HEK293 (cell line): ENCODE measurements around the gene PPY.

Experiments
- CTCF ChIA-PET: fragments of 350-600 bp; formaldehyde crosslinking; extraction: SDS; loops from one replicate; lab custom pipeline; 2021; ENCODE audit warnings: antibody characterized with exemption; lab: Yijun Ruan, JAX
- POLR2A ChIA-PET: fragments of 300-600 bp; formaldehyde crosslinking; extraction: SDS; loops from one replicate; lab custom pipeline; 2020; ENCODE audit warnings: antibody characterized with exemption, inconsistent platforms; lab: Yijun Ruan, JAX
- H3K27ac ChIP-seq: fragments of 200-500 bp; sonication (Bioruptor generic); 2 replicates; pipeline ENCODE4 v1.5.1; 2014; ENCODE audit warnings: low read depth, low read length, control low read depth, inconsistent platforms; ENCODE audit errors: extremely low read depth
- H3K36me3 ChIP-seq, 2 experiments: fragments of 200-500 bp in 1 of 2; sonication (Bioruptor generic) in 1 of 2; 1 replicate in 1 of 2; 2 replicates in 1 of 2; pipeline ENCODE4 v1.5.1; 2014 to 2017; ENCODE audit warnings: inconsistent platforms in 2 of 2, low read length in 2 of 2; ENCODE audit not compliant: control insufficient read depth in 2 of 2, insufficient read depth in 1 of 2
- H3K4me1 ChIP-seq: fragments of 200-500 bp; sonication (Bioruptor generic); 2 replicates; pipeline ENCODE4 v1.5.1; 2014; ENCODE audit warnings: mild to moderate bottlenecking, low read length, inconsistent platforms; ENCODE audit not compliant: control insufficient read depth, insufficient read depth
- H3K4me3 ChIP-seq: 2 replicates; pipeline ENCODE4 v1.5.1; 2011; ENCODE audit warnings: low read depth, mild to moderate bottlenecking, control low read depth, low read length, moderate library complexity
- H3K9me3 ChIP-seq: fragments of 200-500 bp; sonication (Bioruptor generic); 2 replicates; pipeline ENCODE4 v1.5.1; 2014; ENCODE audit warnings: low read depth, low read length, inconsistent platforms; ENCODE audit not compliant: control insufficient read depth, insufficient read depth
- GFI1B ChIP-seq: fragments of 450-650 bp; formaldehyde crosslinking; IDR thresholded peaks from 2 replicates; pipeline ENCODE4 v1.5.1; 2016; ENCODE audit warnings: missing biosample characterization, missing genetic modification characterization
- HOXA7 ChIP-seq: sonication (generic); formaldehyde crosslinking; IDR thresholded peaks from 2 replicates; pipeline ENCODE4 v1.8.1; 2022; ENCODE audit warnings: missing genetic modification reagents, borderline replicate concordance
- MZF1 ChIP-seq: fragments of 450-650 bp; formaldehyde crosslinking; IDR thresholded peaks from 2 replicates; pipeline ENCODE4 v1.5.1; 2017; ENCODE audit warnings: missing biosample characterization, missing genetic modification characterization, borderline replicate concordance
- PRDM1 ChIP-seq: fragments of 450-650 bp; formaldehyde crosslinking; IDR thresholded peaks from 2 replicates; pipeline ENCODE4; 2016; ENCODE audit warnings: missing biosample characterization, missing genetic modification characterization
- RBAK ChIP-seq: fragments of 450-650 bp; formaldehyde crosslinking; IDR thresholded peaks from 2 replicates; pipeline ENCODE4 v1.5.1; 2016; ENCODE audit warnings: missing biosample characterization, missing genetic modification characterization
- SCRT2 ChIP-seq: fragments of 450-650 bp; formaldehyde crosslinking; IDR thresholded peaks from 2 replicates; pipeline ENCODE4 v1.5.1; 2016; ENCODE audit warnings: missing biosample characterization, missing genetic modification characterization
- ZNF202 ChIP-seq: fragments of 450-650 bp; formaldehyde crosslinking; IDR thresholded peaks from 2 replicates; pipeline ENCODE4 v1.5.1; 2016; ENCODE audit warnings: missing biosample characterization, missing genetic modification characterization, borderline replicate concordance
- ZNF501 ChIP-seq: fragments of 450-650 bp; formaldehyde crosslinking; IDR thresholded peaks from 2 replicates; pipeline ENCODE4 v1.5.1; 2016; ENCODE audit warnings: missing biosample characterization, missing genetic modification characterization
- ZNF514 ChIP-seq: fragments of 450-650 bp; formaldehyde crosslinking; IDR thresholded peaks from 2 replicates; pipeline ENCODE4 v1.5.1; 2016; ENCODE audit warnings: missing biosample characterization, missing genetic modification characterization
- ZNF544 ChIP-seq: fragments of 450-650 bp; formaldehyde crosslinking; IDR thresholded peaks from 2 replicates; pipeline ENCODE4 v1.5.0; 2017; ENCODE audit warnings: missing biosample characterization, missing genetic modification characterization
- ZNF596 ChIP-seq: fragments of 450-650 bp; IDR thresholded peaks from 2 replicates; pipeline ENCODE4 v1.5.0; 2018; ENCODE audit warnings: missing biosample characterization, mild to moderate bottlenecking, missing genetic modification characterization, moderate library complexity
- ZNF610 ChIP-seq: fragments of 450-650 bp; formaldehyde crosslinking; IDR thresholded peaks from 2 replicates; pipeline ENCODE4 v1.5.1; 2016; ENCODE audit warnings: missing biosample characterization, missing genetic modification characterization, borderline replicate concordance
- ZNF623 ChIP-seq: fragments of 450-650 bp; formaldehyde crosslinking; IDR thresholded peaks from 2 replicates; pipeline ENCODE4 v1.5.1; 2016; ENCODE audit warnings: missing biosample characterization, missing genetic modification characterization
- ZSCAN16 ChIP-seq: fragments of 450-650 bp; formaldehyde crosslinking; IDR thresholded peaks from 2 replicates; pipeline ENCODE4 v1.5.1; 2016; ENCODE audit warnings: missing biosample characterization, missing genetic modification characterization
- ZSCAN23 ChIP-seq: fragments of 450-650 bp; formaldehyde crosslinking; IDR thresholded peaks from 2 replicates; pipeline ENCODE4 v1.5.1; 2016; ENCODE audit warnings: missing biosample characterization, missing genetic modification characterization
- TF ChIP-seq, protein P1 (sequence below): fragments of 450-650 bp; formaldehyde crosslinking; IDR thresholded peaks from 2 replicates; pipeline ENCODE4 v1.5.1; 2016; ENCODE audit warnings: missing biosample characterization, missing genetic modification characterization
- TF ChIP-seq, protein P2 (sequence below): fragments of 450-650 bp; formaldehyde crosslinking; IDR thresholded peaks from 2 replicates; pipeline ENCODE4 v1.5.1; 2016; ENCODE audit warnings: missing biosample characterization, missing genetic modification characterization
- TF ChIP-seq, protein P3 (sequence below): fragments of 450-650 bp; formaldehyde crosslinking; IDR thresholded peaks from 2 replicates; pipeline ENCODE4 v1.5.1; 2016; ENCODE audit warnings: missing biosample characterization, missing genetic modification characterization
- TF ChIP-seq, protein P4 (sequence below): fragments of 450-650 bp; formaldehyde crosslinking; IDR thresholded peaks from 2 replicates; pipeline ENCODE4 v1.5.1; 2016; ENCODE audit warnings: missing biosample characterization, missing genetic modification characterization, low read depth
- TF ChIP-seq, protein P5 (sequence below): fragments of 450-650 bp; formaldehyde crosslinking; IDR thresholded peaks from 2 replicates; pipeline ENCODE4 v1.5.1; 2016; ENCODE audit warnings: missing biosample characterization, missing genetic modification characterization
- TF ChIP-seq, protein P6 (sequence below): fragments of 450-650 bp; formaldehyde crosslinking; IDR thresholded peaks from 2 replicates; pipeline ENCODE4 v1.5.1; 2016; ENCODE audit warnings: missing biosample characterization, missing genetic modification characterization

PPY gene

DNA sequence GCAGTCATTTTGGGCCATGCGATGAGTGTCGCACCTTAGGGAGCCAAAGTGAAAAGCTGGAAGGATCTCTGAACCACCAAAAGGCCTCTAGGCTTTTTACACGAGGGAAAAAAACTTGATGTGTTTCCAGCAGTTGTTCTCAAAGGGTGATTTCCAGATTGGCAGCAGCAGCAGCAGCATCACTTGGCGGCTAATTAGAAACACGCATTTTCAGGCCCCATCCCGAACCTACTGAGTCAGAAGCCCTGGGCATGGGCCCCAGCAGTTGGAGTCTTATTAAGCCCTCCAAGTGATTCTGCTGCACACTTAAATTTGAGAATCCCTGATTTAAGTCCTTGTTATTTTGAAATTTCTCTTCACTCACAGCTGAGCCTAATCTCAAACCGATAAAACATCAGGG, 36.7 kb upstream of the PPY start:
- H3K27ac ChIP-seq = no peak overlapping the region
- CTCF ChIA-PET = interaction anchor here (0.6 to 1.8 kb wide), 9 partner anchors 15 to 607 kb away, joined by 3 to 13 read pairs (median 5); partner anchors contain the start of gene CD300LG
- H3K4me3 ChIP-seq = no peak overlapping the region
- TF ChIP-seq RBAK (tag by site-specific recombination) (no peak), ZSCAN16 (no peak), ZNF202 (tag by site-specific recombination) (no peak), ZSCAN23 (no peak), GFI1B (tag by site-specific recombination) (no peak), ZNF544 (tag by site-specific recombination) (no peak), HOXA7 (CRISPR knock-in tag) (no peak)
- TF ChIP-seq, protein P1, sequence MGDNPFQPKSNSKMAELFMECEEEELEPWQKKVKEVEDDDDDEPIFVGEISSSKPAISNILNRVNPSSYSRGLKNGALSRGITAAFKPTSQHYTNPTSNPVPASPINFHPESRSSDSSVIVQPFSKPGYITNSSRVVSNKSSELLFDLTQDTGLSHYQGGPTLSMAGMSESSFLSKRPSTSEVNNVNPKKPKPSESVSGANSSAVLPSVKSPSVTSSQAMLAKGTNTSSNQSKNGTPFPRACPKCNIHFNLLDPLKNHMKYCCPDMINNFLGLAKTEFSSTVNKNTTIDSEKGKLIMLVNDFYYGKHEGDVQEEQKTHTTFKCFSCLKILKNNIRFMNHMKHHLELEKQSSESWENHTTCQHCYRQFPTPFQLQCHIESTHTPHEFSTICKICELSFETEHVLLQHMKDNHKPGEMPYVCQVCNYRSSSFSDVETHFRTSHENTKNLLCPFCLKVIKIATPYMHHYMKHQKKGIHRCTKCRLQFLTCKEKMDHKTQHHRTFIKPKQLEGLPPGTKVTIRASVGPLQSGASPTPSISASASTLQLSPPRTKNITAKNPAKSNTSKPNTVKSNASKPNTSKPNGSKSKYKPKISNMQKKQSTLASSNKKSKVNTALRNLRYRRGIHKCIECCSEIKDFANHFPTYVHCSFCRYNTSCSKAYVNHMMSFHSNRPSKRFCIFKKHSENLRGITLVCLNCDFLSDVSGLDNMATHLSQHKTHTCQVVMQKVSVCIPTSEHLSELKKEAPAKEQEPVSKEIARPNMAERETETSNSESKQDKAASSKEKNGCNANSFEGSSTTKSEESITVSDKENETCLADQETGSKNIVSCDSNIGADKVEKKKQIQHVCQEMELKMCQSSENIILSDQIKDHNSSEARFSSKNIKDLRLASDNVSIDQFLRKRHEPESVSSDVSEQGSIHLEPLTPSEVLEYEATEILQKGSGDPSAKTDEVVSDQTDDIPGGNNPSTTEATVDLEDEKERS (tag by site-specific recombination) = no peak
- TF ChIP-seq, protein P2, sequence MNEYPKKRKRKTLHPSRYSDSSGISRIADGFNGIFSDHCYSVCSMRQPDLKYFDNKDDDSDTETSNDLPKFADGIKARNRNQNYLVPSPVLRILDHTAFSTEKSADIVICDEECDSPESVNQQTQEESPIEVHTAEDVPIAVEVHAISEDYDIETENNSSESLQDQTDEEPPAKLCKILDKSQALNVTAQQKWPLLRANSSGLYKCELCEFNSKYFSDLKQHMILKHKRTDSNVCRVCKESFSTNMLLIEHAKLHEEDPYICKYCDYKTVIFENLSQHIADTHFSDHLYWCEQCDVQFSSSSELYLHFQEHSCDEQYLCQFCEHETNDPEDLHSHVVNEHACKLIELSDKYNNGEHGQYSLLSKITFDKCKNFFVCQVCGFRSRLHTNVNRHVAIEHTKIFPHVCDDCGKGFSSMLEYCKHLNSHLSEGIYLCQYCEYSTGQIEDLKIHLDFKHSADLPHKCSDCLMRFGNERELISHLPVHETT (tag by site-specific recombination) = no peak
- no peaks in the 10 kb centered on the region for H3K9me3 ChIP-seq
- no peaks in the 10 kb centered on the region for H3K36me3 ChIP-seq
- POLR2A ChIA-PET = interaction anchor here (1.1 kb wide), 1 partner anchor 21 kb away, joined by 4 read pairs; no protein-coding TSS in a partner anchor
- H3K4me1 ChIP-seq = no peaks in the 10 kb centered on the region; the same call in 1 of the 2 replicates

DNA sequence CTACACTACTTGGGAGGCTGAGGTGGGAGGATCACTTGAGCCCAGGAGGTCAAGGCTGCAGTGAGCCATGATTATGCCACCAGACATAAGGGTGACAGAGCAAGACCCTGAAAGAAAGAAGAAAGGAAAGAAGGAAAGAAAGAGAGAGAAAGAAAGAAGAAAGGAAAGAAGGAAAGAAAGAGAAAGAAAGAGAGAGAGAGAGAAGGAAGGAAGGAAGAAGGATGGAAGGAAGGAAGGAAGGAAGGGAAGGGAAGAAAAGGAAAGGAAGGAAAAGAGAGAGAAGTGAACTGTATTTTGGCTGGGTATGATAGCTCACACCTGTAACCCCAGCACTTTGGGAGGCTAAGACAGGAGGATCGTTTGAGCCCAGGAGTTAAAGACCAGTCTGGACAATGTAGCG, 35.8 kb upstream of the PPY start:
- CTCF ChIA-PET = no interaction called here
- POLR2A ChIA-PET = no interaction called here
- no peaks in the 10 kb centered on the region for H3K9me3 ChIP-seq
- no peaks in the 10 kb centered on the region for H3K4me1 ChIP-seq
- no peaks in the 10 kb centered on the region for H3K36me3 ChIP-seq
- no peak overlapping the region for H3K4me3 ChIP-seq
- no peak overlapping the region for H3K27ac ChIP-seq
- TF ChIP-seq ZNF610 (tag by site-specific recombination) = no peak
- TF ChIP-seq, protein P3, sequence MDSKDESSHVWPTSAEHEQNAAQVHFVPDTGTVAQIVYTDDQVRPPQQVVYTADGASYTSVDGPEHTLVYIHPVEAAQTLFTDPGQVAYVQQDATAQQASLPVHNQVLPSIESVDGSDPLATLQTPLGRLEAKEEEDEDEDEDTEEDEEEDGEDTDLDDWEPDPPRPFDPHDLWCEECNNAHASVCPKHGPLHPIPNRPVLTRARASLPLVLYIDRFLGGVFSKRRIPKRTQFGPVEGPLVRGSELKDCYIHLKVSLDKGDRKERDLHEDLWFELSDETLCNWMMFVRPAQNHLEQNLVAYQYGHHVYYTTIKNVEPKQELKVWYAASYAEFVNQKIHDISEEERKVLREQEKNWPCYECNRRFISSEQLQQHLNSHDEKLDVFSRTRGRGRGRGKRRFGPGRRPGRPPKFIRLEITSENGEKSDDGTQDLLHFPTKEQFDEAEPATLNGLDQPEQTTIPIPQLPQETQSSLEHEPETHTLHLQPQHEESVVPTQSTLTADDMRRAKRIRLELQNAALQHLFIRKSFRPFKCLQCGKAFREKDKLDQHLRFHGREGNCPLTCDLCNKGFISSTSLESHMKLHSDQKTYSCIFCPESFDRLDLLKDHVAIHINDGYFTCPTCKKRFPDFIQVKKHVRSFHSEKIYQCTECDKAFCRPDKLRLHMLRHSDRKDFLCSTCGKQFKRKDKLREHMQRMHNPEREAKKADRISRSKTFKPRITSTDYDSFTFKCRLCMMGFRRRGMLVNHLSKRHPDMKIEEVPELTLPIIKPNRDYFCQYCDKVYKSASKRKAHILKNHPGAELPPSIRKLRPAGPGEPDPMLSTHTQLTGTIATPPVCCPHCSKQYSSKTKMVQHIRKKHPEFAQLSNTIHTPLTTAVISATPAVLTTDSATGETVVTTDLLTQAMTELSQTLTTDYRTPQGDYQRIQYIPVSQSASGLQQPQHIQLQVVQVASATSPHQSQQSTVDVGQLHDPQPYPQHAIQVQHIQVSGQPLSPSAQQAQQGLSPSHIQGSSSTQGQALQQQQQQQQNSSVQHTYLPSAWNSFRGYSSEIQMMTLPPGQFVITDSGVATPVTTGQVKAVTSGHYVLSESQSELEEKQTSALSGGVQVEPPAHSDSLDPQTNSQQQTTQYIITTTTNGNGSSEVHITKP (tag by site-specific recombination) = no peak
- peak; percentile 40; the same call in 1 of the 2 replicates for TF ChIP-seq SCRT2
- no peak for TF ChIP-seq ZNF514
- TF ChIP-seq MZF1 (tag by site-specific recombination) = no peak
- TF ChIP-seq, protein P4, sequence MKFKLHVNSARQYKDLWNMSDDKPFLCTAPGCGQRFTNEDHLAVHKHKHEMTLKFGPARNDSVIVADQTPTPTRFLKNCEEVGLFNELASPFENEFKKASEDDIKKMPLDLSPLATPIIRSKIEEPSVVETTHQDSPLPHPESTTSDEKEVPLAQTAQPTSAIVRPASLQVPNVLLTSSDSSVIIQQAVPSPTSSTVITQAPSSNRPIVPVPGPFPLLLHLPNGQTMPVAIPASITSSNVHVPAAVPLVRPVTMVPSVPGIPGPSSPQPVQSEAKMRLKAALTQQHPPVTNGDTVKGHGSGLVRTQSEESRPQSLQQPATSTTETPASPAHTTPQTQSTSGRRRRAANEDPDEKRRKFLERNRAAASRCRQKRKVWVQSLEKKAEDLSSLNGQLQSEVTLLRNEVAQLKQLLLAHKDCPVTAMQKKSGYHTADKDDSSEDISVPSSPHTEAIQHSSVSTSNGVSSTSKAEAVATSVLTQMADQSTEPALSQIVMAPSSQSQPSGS (tag by site-specific recombination) = no peak
- TF ChIP-seq, protein P5, sequence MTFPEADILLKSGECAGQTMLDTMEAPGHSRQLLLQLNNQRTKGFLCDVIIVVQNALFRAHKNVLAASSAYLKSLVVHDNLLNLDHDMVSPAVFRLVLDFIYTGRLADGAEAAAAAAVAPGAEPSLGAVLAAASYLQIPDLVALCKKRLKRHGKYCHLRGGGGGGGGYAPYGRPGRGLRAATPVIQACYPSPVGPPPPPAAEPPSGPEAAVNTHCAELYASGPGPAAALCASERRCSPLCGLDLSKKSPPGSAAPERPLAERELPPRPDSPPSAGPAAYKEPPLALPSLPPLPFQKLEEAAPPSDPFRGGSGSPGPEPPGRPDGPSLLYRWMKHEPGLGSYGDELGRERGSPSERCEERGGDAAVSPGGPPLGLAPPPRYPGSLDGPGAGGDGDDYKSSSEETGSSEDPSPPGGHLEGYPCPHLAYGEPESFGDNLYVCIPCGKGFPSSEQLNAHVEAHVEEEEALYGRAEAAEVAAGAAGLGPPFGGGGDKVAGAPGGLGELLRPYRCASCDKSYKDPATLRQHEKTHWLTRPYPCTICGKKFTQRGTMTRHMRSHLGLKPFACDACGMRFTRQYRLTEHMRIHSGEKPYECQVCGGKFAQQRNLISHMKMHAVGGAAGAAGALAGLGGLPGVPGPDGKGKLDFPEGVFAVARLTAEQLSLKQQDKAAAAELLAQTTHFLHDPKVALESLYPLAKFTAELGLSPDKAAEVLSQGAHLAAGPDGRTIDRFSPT = no peak
- no peak for TF ChIP-seq ZNF501 (tag by site-specific recombination)
- TF ChIP-seq, protein P6, sequence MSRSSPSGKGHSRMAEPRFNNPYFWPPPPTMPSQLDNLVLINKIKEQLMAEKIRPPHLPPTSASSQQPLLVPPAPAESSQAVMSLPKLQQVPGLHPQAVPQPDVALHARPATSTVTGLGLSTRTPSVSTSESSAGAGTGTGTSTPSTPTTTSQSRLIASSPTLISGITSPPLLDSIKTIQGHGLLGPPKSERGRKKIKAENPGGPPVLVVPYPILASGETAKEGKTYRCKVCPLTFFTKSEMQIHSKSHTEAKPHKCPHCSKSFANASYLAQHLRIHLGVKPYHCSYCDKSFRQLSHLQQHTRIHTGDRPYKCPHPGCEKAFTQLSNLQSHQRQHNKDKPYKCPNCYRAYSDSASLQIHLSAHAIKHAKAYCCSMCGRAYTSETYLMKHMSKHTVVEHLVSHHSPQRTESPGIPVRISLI (tag by site-specific recombination) = no peak
- TF ChIP-seq ZNF596 (tag by site-specific recombination) = no peak
- peak; percentile 88 for TF ChIP-seq PRDM1 (tag by site-specific recombination)
- TF ChIP-seq, protein P2 (tag by site-specific recombination) = no peak
- no peak for TF ChIP-seq ZNF623 (tag by site-specific recombination)
